ENCODE data around the gene S100A2. TPM values are rescaled to one million over a fixed set of nuclear protein-coding genes. Genes with fewer than 3 reads are reported as not detected.
"Not testable (repeated sequence)": the region's sequence is repeated elsewhere in the genome, so short reads cannot be mapped to it uniquely, and the experiment has no call there.

The S100A2 gene
- total RNA-seq, 2 donors from 2014 or later: 0.52 TPM; not detected in 1

DNA sequence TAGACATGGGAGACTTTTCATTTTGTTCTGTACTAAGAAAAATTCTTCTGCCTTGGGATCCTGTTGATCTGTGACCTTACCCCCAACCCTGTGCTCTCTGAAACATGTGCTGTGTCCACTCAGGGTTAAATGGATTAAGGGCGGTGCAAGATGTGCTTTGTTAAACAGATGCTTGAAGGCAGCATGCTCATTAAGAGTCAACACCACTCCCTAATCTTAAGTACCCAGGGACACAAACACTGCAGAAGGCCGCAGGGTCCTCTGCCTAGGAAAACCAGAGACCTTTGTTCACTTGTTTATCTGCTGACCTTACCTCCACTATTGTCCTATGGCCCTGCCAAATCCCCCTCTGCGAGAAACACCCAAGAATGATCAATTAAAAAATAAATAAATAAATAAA is 17.9 kb upstream of the S100A2 start:
- H3K36me3 Mint-ChIP-seq (ENCODE audit: low read depth); ATAC-seq; H3K4me1 Mint-ChIP-seq: not testable (repeated sequence)

GRCh38 chr1:153582836-153583235 is 17.2 kb upstream of the S100A2 start:
- not testable (repeated sequence) for H3K4me1 Mint-ChIP-seq; H3K4me3 Mint-ChIP-seq; H3K36me3 Mint-ChIP-seq (ENCODE audit: low read depth); ATAC-seq; DNase-seq; H3K27ac Mint-ChIP-seq; H3K9me3 ChIP-seq (ENCODE audit: control insufficient read depth, low read length, poor library complexity, severe bottlenecking)
- peaks cover 23% of the 10 kb centered on the region for H3K27me3 Mint-ChIP-seq

More for the DNA sequence above, 17.9 kb upstream of the S100A2 start:
- not testable (repeated sequence) for DNase-seq; H3K27ac Mint-ChIP-seq; H3K9me3 ChIP-seq (ENCODE audit: control insufficient read depth, low read length, poor library complexity, severe bottlenecking); H3K4me3 Mint-ChIP-seq
- H3K27me3 Mint-ChIP-seq: peaks cover 16% of the 10 kb centered on the region

- Mint-ChIP-seq H3K4me1 (peaks cover 6% of the 10 kb centered on the region), H3K4me3 (no peak overlapping the region), H3K36me3 (ENCODE audit: low read depth) (peaks cover 3% of the 10 kb centered on the region), H3K27ac (no peak overlapping the region), H3K27me3 (peaks cover 23% of the 10 kb centered on the region)
- H3K9me3 ChIP-seq (ENCODE audit: control insufficient read depth, low read length, poor library complexity, severe bottlenecking): no peaks in the 10 kb centered on the region
- DNase-seq (no peak), ATAC-seq (no peak)
These were observed 13.3 kb upstream of the S100A2 start for GRCh38 chr1:153578936-153579335.

DNA sequence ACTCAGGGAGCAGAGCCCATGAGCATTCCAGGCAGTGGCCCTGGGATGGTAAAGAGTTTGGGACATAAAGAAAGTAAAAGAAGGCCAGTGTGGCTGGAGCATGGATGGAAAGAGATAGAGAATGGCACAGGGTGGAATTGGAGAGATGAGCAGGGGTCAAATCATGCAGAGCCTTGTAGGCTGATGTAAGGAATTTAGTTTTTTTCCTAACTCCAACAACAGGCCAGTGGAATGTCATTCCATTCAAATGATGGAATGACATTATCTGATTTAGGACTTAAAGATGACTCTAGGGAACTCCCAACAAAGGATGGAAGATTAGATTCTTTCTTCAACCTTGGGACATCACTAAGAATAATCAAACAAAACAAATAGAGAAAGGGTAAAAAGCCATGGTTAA is 12.8 kb upstream of the S100A2 start:
- Mint-ChIP-seq H3K27me3 (peaks cover 22% of the 10 kb centered on the region), H3K36me3 (ENCODE audit: low read depth) (peaks cover 3% of the 10 kb centered on the region), H3K4me1 (peaks cover 6% of the 10 kb centered on the region), H3K27ac (no peak overlapping the region), H3K4me3 (no peak overlapping the region)
- no peak for ATAC-seq
- no peaks in the 10 kb centered on the region for H3K9me3 ChIP-seq (ENCODE audit: control insufficient read depth, low read length, poor library complexity, severe bottlenecking)
- DNase-seq: no peak

DNA sequence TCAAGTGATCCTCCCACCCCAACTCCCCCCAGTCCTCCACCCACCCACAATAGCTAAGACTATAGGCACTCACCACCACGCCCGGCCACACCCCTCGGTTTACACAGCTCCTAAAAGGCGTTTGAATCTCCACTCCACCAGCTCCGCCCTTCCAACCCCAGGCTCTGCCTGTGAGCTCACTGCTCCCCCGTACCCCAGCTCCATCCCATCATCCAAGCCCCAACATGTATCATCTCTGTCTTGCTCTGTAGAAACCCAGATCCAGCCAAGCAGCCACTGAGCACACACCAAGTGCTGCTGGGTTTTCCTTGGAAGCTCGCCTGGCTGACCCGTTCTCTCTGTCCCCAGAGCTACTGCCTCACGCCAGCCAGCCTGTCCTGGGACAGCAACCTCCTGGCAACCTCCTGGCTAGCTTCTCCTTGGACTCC is 12.0 kb upstream of the S100A2 start:
- H3K36me3 Mint-ChIP-seq (ENCODE audit: low read depth): peaks cover 3% of the 10 kb centered on the region
- peaks cover 12% of the 10 kb centered on the region for H3K4me1 Mint-ChIP-seq
- H3K27ac Mint-ChIP-seq: no peak overlapping the region
- H3K27me3 Mint-ChIP-seq: peaks cover 22% of the 10 kb centered on the region
- no peaks in the 10 kb centered on the region for H3K9me3 ChIP-seq (ENCODE audit: control insufficient read depth, low read length, poor library complexity, severe bottlenecking)
- ATAC-seq (no peak), DNase-seq (no peak)
- no peak overlapping the region for H3K4me3 Mint-ChIP-seq

- Mint-ChIP-seq H3K4me1 (peaks cover 13% of the 10 kb centered on the region), H3K27ac (peak overlapping the region; percentile 54)
These were observed 11.5 kb upstream of the S100A2 start for GRCh38 chr1:153577138-153577537.

GRCh38 chr1:153575497-153575896 is 9.9 kb upstream of the S100A2 start:
- H3K4me3 Mint-ChIP-seq; DNase-seq; ATAC-seq; H3K36me3 Mint-ChIP-seq (ENCODE audit: low read depth); H3K27ac Mint-ChIP-seq; H3K9me3 ChIP-seq (ENCODE audit: control insufficient read depth, low read length, poor library complexity, severe bottlenecking): not testable (repeated sequence)
- Mint-ChIP-seq H3K4me1 (peaks cover 15% of the 10 kb centered on the region), H3K27me3 (peaks cover 22% of the 10 kb centered on the region)

More at GRCh38 chr1:153577138-153577537, 11.5 kb upstream of the S100A2 start:
- H3K27me3 Mint-ChIP-seq: peaks cover 22% of the 10 kb centered on the region
- ATAC-seq: no peak
- DNase-seq: no peak
- no peaks in the 10 kb centered on the region for H3K9me3 ChIP-seq (ENCODE audit: control insufficient read depth, low read length, poor library complexity, severe bottlenecking)
- no peak overlapping the region for H3K4me3 Mint-ChIP-seq
- H3K36me3 Mint-ChIP-seq (ENCODE audit: low read depth): peaks cover 3% of the 10 kb centered on the region

GRCh38 chr1:153575081-153575491 is 9.4 kb upstream of the S100A2 start:
- H3K4me1 Mint-ChIP-seq: peaks cover 16% of the 10 kb centered on the region
- not testable (repeated sequence) for H3K27ac Mint-ChIP-seq; DNase-seq; H3K36me3 Mint-ChIP-seq (ENCODE audit: low read depth); H3K9me3 ChIP-seq (ENCODE audit: control insufficient read depth, low read length, poor library complexity, severe bottlenecking); ATAC-seq; H3K4me3 Mint-ChIP-seq
- H3K27me3 Mint-ChIP-seq: peaks cover 22% of the 10 kb centered on the region

DNA sequence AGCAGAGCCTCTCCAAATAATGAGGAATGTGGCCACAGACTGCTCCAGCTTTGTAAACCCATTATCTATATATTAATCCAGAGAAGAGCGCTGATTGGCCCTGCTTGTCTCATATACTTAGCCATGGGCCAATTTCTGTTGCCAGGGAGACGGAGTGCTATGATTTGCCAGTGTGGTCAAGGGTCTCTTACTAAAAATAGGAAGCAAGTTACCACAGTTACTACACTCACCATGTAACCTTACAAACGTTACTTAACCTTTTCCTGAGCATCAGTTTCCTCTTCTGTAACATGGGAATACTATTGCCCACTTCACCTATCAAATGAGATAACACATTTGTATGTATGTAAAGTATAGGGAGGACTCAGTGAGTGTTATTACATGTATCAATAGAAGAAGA is 7.7 kb upstream of the S100A2 start:
- H3K27me3 Mint-ChIP-seq: peaks cover 11% of the 10 kb centered on the region
- DNase-seq (no peak), ATAC-seq (no peak)
- H3K9me3 ChIP-seq (ENCODE audit: control insufficient read depth, low read length, poor library complexity, severe bottlenecking): no peaks in the 10 kb centered on the region
- peaks cover 3% of the 10 kb centered on the region for H3K36me3 Mint-ChIP-seq (ENCODE audit: low read depth)
- H3K4me1 Mint-ChIP-seq: peaks cover 22% of the 10 kb centered on the region
- peak overlapping the region; percentile 2 for H3K27ac Mint-ChIP-seq
- no peak overlapping the region for H3K4me3 Mint-ChIP-seq

- DNase-seq: peak in 2 of 3 donors; percentile 14 to 38
- H3K9me3 ChIP-seq (ENCODE audit: control insufficient read depth, low read length, poor library complexity, severe bottlenecking): no peaks in the 10 kb centered on the region
- Mint-ChIP-seq H3K36me3 (ENCODE audit: low read depth) (no peaks in the 10 kb centered on the region), H3K4me3 (no peak overlapping the region), H3K27ac (peak overlapping the region; percentile 2), H3K27me3 (peaks cover 3% of the 10 kb centered on the region), H3K4me1 (peaks cover 22% of the 10 kb centered on the region)
- ATAC-seq: peak; percentile 90
These were observed 6.9 kb upstream of the S100A2 start for GRCh38 chr1:153572569-153573015.

DNA sequence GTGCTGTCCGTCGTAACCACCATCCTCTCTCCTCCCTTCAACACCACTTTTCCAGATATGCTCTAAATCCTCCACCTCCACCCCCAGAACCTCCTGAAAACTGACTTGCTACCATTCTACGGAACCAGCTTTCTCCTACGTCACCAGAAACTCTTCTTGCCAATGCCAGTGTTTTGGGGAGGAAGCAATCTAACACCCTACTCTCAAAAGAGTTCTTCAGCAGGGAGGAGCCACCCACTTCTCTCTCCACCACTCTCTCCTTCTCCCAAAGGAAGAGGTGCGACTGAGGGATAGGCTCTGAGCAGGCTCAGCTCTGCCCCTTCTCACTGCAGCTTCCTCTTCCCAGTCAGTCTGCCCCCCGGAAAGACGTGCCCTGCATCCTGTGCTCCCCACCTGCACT is 6.1 kb upstream of the S100A2 start:
- H3K4me1 Mint-ChIP-seq: peaks cover 26% of the 10 kb centered on the region
- no peaks in the 10 kb centered on the region for H3K27me3 Mint-ChIP-seq
- no peak for ATAC-seq
- H3K9me3 ChIP-seq (ENCODE audit: control insufficient read depth, low read length, poor library complexity, severe bottlenecking): no peaks in the 10 kb centered on the region
- H3K4me3 Mint-ChIP-seq: no peak overlapping the region
- no peak for DNase-seq
- H3K27ac Mint-ChIP-seq: peak overlapping the region; percentile 8
- H3K36me3 Mint-ChIP-seq (ENCODE audit: low read depth): no peaks in the 10 kb centered on the region

DNA sequence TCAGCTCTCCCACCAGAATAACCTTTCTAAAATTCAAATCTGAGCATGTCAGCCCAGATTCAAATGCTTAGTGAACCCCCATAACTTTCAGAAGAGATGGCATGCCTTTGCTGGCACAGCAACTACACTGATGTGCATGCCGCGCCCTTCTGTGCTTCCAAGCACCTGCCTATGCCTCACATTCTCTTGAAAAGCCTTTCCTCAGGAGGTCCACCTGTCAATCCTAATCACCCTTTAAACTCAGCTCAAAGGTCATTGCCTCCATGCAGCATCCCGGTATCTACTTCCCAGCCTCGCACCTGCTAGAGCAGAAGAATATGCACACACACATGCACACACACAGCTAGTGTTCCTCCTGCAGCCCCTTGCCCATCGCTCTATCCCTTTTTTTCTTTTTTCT is 5.2 kb upstream of the S100A2 start:
- no peak for DNase-seq
- Mint-ChIP-seq H3K27me3 (no peaks in the 10 kb centered on the region), H3K36me3 (ENCODE audit: low read depth) (no peaks in the 10 kb centered on the region), H3K4me1 (peaks cover 31% of the 10 kb centered on the region), H3K4me3 (no peak overlapping the region), H3K27ac (peak overlapping the region; percentile 6)
- no peaks in the 10 kb centered on the region for H3K9me3 ChIP-seq (ENCODE audit: control insufficient read depth, low read length, poor library complexity, severe bottlenecking)
- no peak for ATAC-seq

DNA sequence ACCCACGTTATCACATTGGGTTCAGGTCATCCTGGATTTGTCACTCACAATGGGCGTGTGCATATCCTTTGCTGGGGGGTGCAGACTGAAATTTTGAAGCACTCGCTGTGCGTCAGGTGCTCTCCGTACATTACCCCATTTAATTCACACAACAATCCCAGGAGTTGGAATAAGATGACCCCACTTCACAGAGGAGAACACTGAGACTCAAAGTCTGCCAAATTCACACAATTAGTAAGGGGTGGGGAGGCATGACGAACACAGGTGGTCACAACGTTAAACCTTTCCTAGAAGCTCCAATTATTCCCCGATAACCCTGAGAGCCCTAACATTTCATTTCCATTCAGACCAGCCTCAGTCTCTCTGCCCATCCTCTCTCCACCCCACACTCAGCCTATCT is 3.8 kb upstream of the S100A2 start:
- Mint-ChIP-seq H3K4me3 (no peak overlapping the region), H3K36me3 (ENCODE audit: low read depth) (no peaks in the 10 kb centered on the region), H3K4me1 (peaks cover 34% of the 10 kb centered on the region)

GRCh38 chr1:153568367-153569099 is 2.9 kb upstream of the S100A2 start:
- no peaks in the 10 kb centered on the region for H3K9me3 ChIP-seq (ENCODE audit: control insufficient read depth, low read length, poor library complexity, severe bottlenecking)
- H3K4me1 Mint-ChIP-seq: peaks cover 34% of the 10 kb centered on the region
- peak overlapping the region; percentile 79 for H3K4me3 Mint-ChIP-seq
- DNase-seq: peak; percentile 67 to 71 (median 68)
- ATAC-seq: peak; percentile 50
- no peaks in the 10 kb centered on the region for H3K36me3 Mint-ChIP-seq (ENCODE audit: low read depth)
- peak overlapping the region; percentile 69 for H3K27ac Mint-ChIP-seq
- no peaks in the 10 kb centered on the region for H3K27me3 Mint-ChIP-seq

More for the DNA sequence above, 3.8 kb upstream of the S100A2 start:
- no peaks in the 10 kb centered on the region for H3K27me3 Mint-ChIP-seq
- ATAC-seq (no peak), DNase-seq (no peak)
- no peak overlapping the region for H3K27ac Mint-ChIP-seq
- H3K9me3 ChIP-seq (ENCODE audit: control insufficient read depth, low read length, poor library complexity, severe bottlenecking): no peaks in the 10 kb centered on the region
